Myocyte (in vitro differentiated cells): ENCODE measurements around the gene KARS1. TPM values are rescaled to one million over a fixed set of nuclear protein-coding genes. Genes with fewer than 3 reads are reported as not detected.
A peak's percentile ranks its signal among the peaks of the same experiment; 100 is the strongest.

Experiments used
- DNase-seq: peaks from one replicate; pipeline ENCODE4 v3.0.0-alpha.2; 2012; ENCODE audit warnings: low read depth
- polyA plus RNA-seq: library from polyadenylated mRNA; unstranded; fragments of >200 nt; gene quantifications from one replicate; pipeline ENCODE4 v1.2.1, GENCODE V29; 2012; ENCODE audit warnings: missing spikeins
- total RNA-seq: library from RNA; depleted of rRNA; stranded (reverse); fragments of >200 nt; gene quantifications from 2 replicates; pipeline ENCODE4 v1.2.3, GENCODE V29; 2014

KARS1 gene
- 174 and 179 TPM in 2 replicates for total RNA-seq
- polyA plus RNA-seq: 86.8 TPM

- DNase-seq: peak; percentile 95
These were observed at the start of gene KARS1, which contains the start of gene TERF2IP for GRCh38 chr16:75647492-75648264. KARS1 (minus strand) TSS chr16:75647665; CDS start chr16:75647639, 26 bp downstream. TERF2IP (plus strand) TSS chr16:75647773; CDS start chr16:75647883, 110 bp downstream.

GRCh38 chr16:75695708-75696107, 48.2 kb upstream of the KARS1 start:
- peak; percentile 6 for DNase-seq

GRCh38 chr16:75687361-75687760, 39.9 kb upstream of the KARS1 start:
- DNase-seq: peak; percentile 7

GRCh38 chr16:75682308-75682707, 34.8 kb upstream of the KARS1 start:
- no peak for DNase-seq

GRCh38 chr16:75679366-75679765, 31.9 kb upstream of the KARS1 start:
- DNase-seq: no peak

- no peak for DNase-seq
These were observed 29.4 kb upstream of the KARS1 start, which contains the start of gene CPHXL2 for GRCh38 chr16:75676909-75677308. CPHXL2 (minus strand) TSS chr16:75677009; CDS start chr16:75676999, 10 bp downstream.

- DNase-seq: no peak
These were observed 20.0 kb upstream of the KARS1 start for GRCh38 chr16:75667503-75667902.

- no peak for DNase-seq
These were observed 13.3 kb upstream of the KARS1 start for GRCh38 chr16:75660726-75661302.

GRCh38 chr16:75660321-75660720, 12.9 kb upstream of the KARS1 start:
- DNase-seq: peak; percentile 77

- DNase-seq: no peak
These were observed 10.7 kb upstream of the KARS1 start for GRCh38 chr16:75658175-75658574.

GRCh38 chr16:75653922-75654321, 6.5 kb upstream of the KARS1 start:
- DNase-seq: peak; percentile 17

- DNase-seq: peak; percentile 84
These were observed 1.0 kb upstream of the KARS1 start for GRCh38 chr16:75648265-75649076.

- DNase-seq: no peak
These were observed 363 bp downstream of the KARS1 start for GRCh38 chr16:75647112-75647491.

GRCh38 chr16:75644240-75645012, 3.0 kb downstream of the KARS1 start:
- no peak for DNase-seq

GRCh38 chr16:75640598-75640997, 6.9 kb downstream of the KARS1 start:
- no peak for DNase-seq

- no peak for DNase-seq
These were observed 12.4 kb downstream of the KARS1 start for GRCh38 chr16:75635036-75635435.

GRCh38 chr16:75632857-75633256, 14.6 kb downstream of the KARS1 start:
- no peak for DNase-seq

- no peak for DNase-seq
These were observed 17.4 kb downstream of the KARS1 start for GRCh38 chr16:75630052-75630451.

- no peak for DNase-seq
These were observed 18.3 kb downstream of the KARS1 start for GRCh38 chr16:75629132-75629531.

GRCh38 chr16:75628351-75628750, 19.1 kb downstream of the KARS1 start:
- DNase-seq: no peak

- no peak for DNase-seq
These were observed 19.6 kb downstream of the KARS1 start for GRCh38 chr16:75627851-75628250.
